Spleen (tissue), 7 donors: ENCODE data around the gene VSIG10L2.

Experiments
- CTCF ChIP-seq, 11 experiments: fragments of 200-600 bp in 7 of 11; fragments of 450-650 bp in 4 of 11; sonication (generic) in 4 of 11; IDR thresholded peaks in 8 of 11; conservative IDR thresholded peaks in 3 of 11; 1 replicate in 7 of 11; 2 replicates in 4 of 11; pipeline versions ENCODE4 v1.4.0 to v1.8.0; 2016 to 2021; ENCODE audit warnings: antibody characterized with exemption in 11 of 11, inconsistent platforms in 4 of 11, mild to moderate bottlenecking in 1 of 11
- POLR2A ChIP-seq, 3 donors: fragments of 450-650 bp; IDR thresholded peaks; one replicate each; pipeline ENCODE4 v1.5.1; 2017; ENCODE audit warnings: antibody characterized with exemption in 3 of 3, mild to moderate bottlenecking in 1 of 3
- POLR2AphosphoS5 ChIP-seq, 3 donors: sonication (generic); formaldehyde crosslinking; IDR thresholded peaks; one replicate each; pipeline ENCODE4 v1.5.1; 2017; ENCODE audit warnings: antibody characterized with exemption in 3 of 3
- donor health status: DM: no; HTN: no; CAD: no; lungs with moderate emphysema.
- donor health status: DM: no; HTN: no; CAD: no.
- donor health status: DM: no; HTN: no; CAD: no.

- TF ChIP-seq CTCF (IDR thresholded peaks at IDR 0.05 in 8 of 11, conservative IDR thresholded peaks at IDR 0.05 in 3 of 11) (no peak), POLR2AphosphoS5 (IDR thresholded peaks at IDR 0.05) (no peak), POLR2A (IDR thresholded peaks at IDR 0.05) (no peak)
Observed at GRCh38 chr11:125960771-125961170, 14.9 kb downstream of the VSIG10L2 start.
